Neural cell (in vitro differentiated cells): ENCODE results near the gene PLA2G4F.

Experiments
- CTCF ChIP-seq: fragments of 450-650 bp; IDR thresholded peaks from 2 replicates; pipeline ENCODE4 v1.5.1; 2014; ENCODE audit warnings: antibody characterized with exemption, mild to moderate bottlenecking, moderate library complexity; ENCODE audit not compliant: poor library complexity, severe bottlenecking
- EZH2 ChIP-seq: fragments of 200-600, 300-800 bp; shearing (Covaris generic), sonication (generic); IDR thresholded peaks from 2 replicates; pipeline ENCODE4 v1.6.1; 2014; ENCODE audit warnings: antibody characterized with exemption, low read length, borderline replicate concordance, mild to moderate bottlenecking; ENCODE audit not compliant: insufficient read depth, poor library complexity, severe bottlenecking
- POLR2AphosphoS5 ChIP-seq: IDR thresholded peaks from 2 replicates; pipeline ENCODE4 v1.6.1; 2012
- RAD21 ChIP-seq: fragments of 450-650 bp; conservative IDR thresholded peaks from 2 replicates; pipeline ENCODE4 v1.6.1; 2014; ENCODE audit warnings: antibody characterized with exemption, mild to moderate bottlenecking, moderate library complexity
- TAF1 ChIP-seq: IDR thresholded peaks from 2 replicates; pipeline ENCODE4 v1.6.1; 2012; ENCODE audit warnings: low read depth

- TF ChIP-seq RAD21 (no peak), CTCF (no peak), POLR2AphosphoS5 (no peak), TAF1 (no peak), EZH2 (no peak)
Measured at GRCh38 chr15:42138411-42138810, 18.0 kb downstream of the PLA2G4F start.
